SH-SY5Y (cell line): ENCODE results near the gene BEGAIN.

Experiments
- GATA2 ChIP-seq: IDR thresholded peaks from 2 replicates; pipeline ENCODE4 v1.6.1; 2011; ENCODE audit warnings: mild to moderate bottlenecking, low read depth, low read length
- GATA3 ChIP-seq: IDR thresholded peaks from 2 replicates; pipeline ENCODE4 v1.6.1; 2011; ENCODE audit warnings: low read depth, mild to moderate bottlenecking, low read length, moderate library complexity

DNA sequence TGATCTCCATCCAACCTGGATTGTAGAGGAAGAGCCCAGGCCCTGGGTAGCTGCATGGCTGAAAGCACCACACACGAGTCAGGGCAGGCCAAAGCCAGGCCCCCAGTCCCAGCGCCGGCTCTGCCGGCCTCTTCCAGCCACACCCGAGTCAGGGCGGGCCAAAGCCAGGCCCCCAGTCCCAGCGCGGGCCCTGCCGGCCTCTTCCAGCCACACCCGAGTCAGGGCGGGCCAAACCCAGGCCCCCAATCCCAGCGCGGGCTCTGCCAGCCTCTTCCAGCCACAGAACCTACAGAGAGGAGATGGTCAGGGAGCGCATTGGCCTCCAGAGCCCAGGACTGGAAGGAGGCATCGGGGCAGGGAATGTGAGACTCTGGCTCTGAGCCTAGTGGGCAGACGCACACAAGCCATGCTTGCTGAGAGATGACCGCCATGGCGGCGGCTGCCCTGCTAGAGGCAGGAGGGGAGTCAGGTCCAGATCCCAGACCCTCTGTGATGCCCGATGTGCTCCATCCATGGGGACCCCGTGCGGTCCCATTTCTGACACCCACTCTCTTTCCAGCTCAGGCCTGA lies 30.2 kb downstream of the BEGAIN start:
- TF ChIP-seq GATA3 (no peak), GATA2 (no peak)
